HepG2 (cell line): ENCODE measurements around the gene MYO18B. TPM values are rescaled to one million over a fixed set of nuclear protein-coding genes. Genes with fewer than 3 reads are reported as not detected.

ENCODE experiments used
- ATAC-seq: fragments of 200-7000 bp; cut with Tn5 transposase; 3 replicates; pipeline ENCODE4 v1.9.1; 2020; ENCODE audit warnings: mild to moderate bottlenecking, moderate library complexity
- BruUV-seq: library from RNA; stranded (reverse); fragments of 400-500 nt; replicated peaks from 2 replicates; lab custom pipeline; 2021; lab: Mats Ljungman, UMichigan
- CTCF ChIA-PET: fragments of 300-600 bp; formaldehyde crosslinking; extraction: SDS; loops from one replicate; lab custom pipeline; 2021; ENCODE audit warnings: low total read pairs, inconsistent platforms, low intra/inter-chr PET ratio; lab: Yijun Ruan, JAX
- POLR2A ChIA-PET: fragments of 350-600 bp; sonication (Branson Sonifier 250); formaldehyde crosslinking; loops from one replicate; lab custom pipeline; 2020; ENCODE audit warnings: antibody characterized with exemption, inconsistent platforms; lab: Yijun Ruan, JAX
- DNase-seq: peaks from one replicate; pipeline ENCODE4 v3.0.0-alpha.2; 2015; ENCODE audit warnings: low spot score
- FAIRE-seq: peaks from 3 replicates; lab custom pipeline; 2011; peaks lifted over from hg19 to GRCh38; lab: Jason Lieb, UNC
- H2AFZ ChIP-seq: one replicate; pipeline ENCODE4 v1.6.1; 2011; ENCODE audit warnings: low read length, inconsistent platforms
- H3K27ac ChIP-seq: fragments of 300-600 bp; 3 replicates; pipeline ENCODE4 v1.8.0; 2011; ENCODE audit warnings: mixed run types, mild to moderate bottlenecking, mixed read lengths, low read length, inconsistent platforms; ENCODE audit not compliant: insufficient read depth; ENCODE audit errors: extremely low read length
- H3K27me3 ChIP-seq, 2 experiments: fragments of 200-600 bp in 1 of 2; 2 replicates in 1 of 2; 3 replicates in 1 of 2; pipeline versions ENCODE4 v1.6.0 to v1.8.0; 2011; ENCODE audit warnings: low read length in 2 of 2, mild to moderate bottlenecking in 2 of 2, moderate library complexity in 2 of 2, inconsistent platforms in 1 of 2; ENCODE audit not compliant: insufficient read depth in 2 of 2, control insufficient read depth in 1 of 2
- H3K36me3 ChIP-seq, 2 experiments: fragments of 200-600 bp in 1 of 2; replicated peaks in 1 of 2; 2 replicates in 1 of 2; 3 replicates in 1 of 2; pipeline versions ENCODE4 v1.5.1 to v1.8.0; 2011; ENCODE audit warnings: low read length in 2 of 2, inconsistent platforms in 1 of 2; ENCODE audit not compliant: insufficient read depth in 2 of 2, control insufficient read depth in 1 of 2
- H3K4me1 ChIP-seq: 2 replicates; pipeline ENCODE4 v1.5.1; 2012; ENCODE audit warnings: low read length, inconsistent platforms; ENCODE audit not compliant: insufficient read depth
- H3K4me2 ChIP-seq: 2 replicates; pipeline ENCODE4 v1.6.0; 2011; ENCODE audit warnings: low read depth, low read length, inconsistent platforms
- H3K4me3 ChIP-seq, 3 experiments: fragments of 200-600 bp in 1 of 3; sonication (generic), shearing (Covaris generic) in 1 of 3; replicated peaks in 1 of 3; 2 replicates each; pipeline ENCODE4 v1.5.1; 2011 to 2016; ENCODE audit warnings: low read length in 3 of 3, inconsistent platforms in 2 of 3, low read depth in 2 of 3, mild to moderate bottlenecking in 2 of 3, control low read depth in 1 of 3, mixed read lengths in 1 of 3; ENCODE audit not compliant: insufficient read depth in 1 of 3
- H3K79me2 ChIP-seq: one replicate; pipeline ENCODE4 v1.6.1; 2011; ENCODE audit warnings: low read length, inconsistent platforms; ENCODE audit not compliant: insufficient read depth
- H3K9ac ChIP-seq: 2 replicates; pipeline ENCODE4 v1.6.0; 2011; ENCODE audit warnings: mild to moderate bottlenecking, low read depth, low read length, inconsistent platforms; ENCODE audit not compliant: insufficient read depth
- H3K9me3 ChIP-seq: 2 replicates; pipeline ENCODE4 v1.5.1; 2012; ENCODE audit warnings: mild to moderate bottlenecking, low read length
- H4K20me1 ChIP-seq: 2 replicates; pipeline ENCODE4 v1.6.0; 2011; ENCODE audit warnings: inconsistent platforms, mild to moderate bottlenecking, low read length, moderate library complexity; ENCODE audit not compliant: insufficient read depth
- ARID4A ChIP-seq: sonication (generic); formaldehyde crosslinking; IDR thresholded peaks from 2 replicates; pipeline ENCODE4 v1.5.0; 2020; ENCODE audit warnings: mild to moderate bottlenecking, missing genetic modification reagents, borderline replicate concordance
- ATF5 ChIP-seq: sonication (generic); formaldehyde crosslinking; IDR thresholded peaks from 2 replicates; pipeline ENCODE4 v1.4.0; 2020; ENCODE audit warnings: mild to moderate bottlenecking, low read depth, missing genetic modification reagents
- CAMTA2 ChIP-seq: sonication (generic); formaldehyde crosslinking; IDR thresholded peaks from 2 replicates; pipeline ENCODE4 v1.4.0; 2020; ENCODE audit warnings: mild to moderate bottlenecking, missing genetic modification reagents, borderline replicate concordance
- FOXC1 ChIP-seq: sonication (generic); formaldehyde crosslinking; IDR thresholded peaks from 2 replicates; pipeline ENCODE4 v1.8.0; 2022; ENCODE audit warnings: mild to moderate bottlenecking, missing genetic modification reagents, borderline replicate concordance
- FOXO1 ChIP-seq: sonication (generic); formaldehyde crosslinking; IDR thresholded peaks from 2 replicates; pipeline ENCODE4 v1.4.0; 2020; ENCODE audit warnings: missing genetic modification reagents
- HMG20A ChIP-seq: IDR thresholded peaks from 2 replicates; pipeline ENCODE4 v1.6.1; 2016; ENCODE audit warnings: borderline replicate concordance
- HNRNPLL ChIP-seq: fragments of 200-400 bp; formaldehyde crosslinking; IDR thresholded peaks from 2 replicates; pipeline ENCODE4 v1.6.1; 2017; ENCODE audit warnings: mild to moderate bottlenecking, low read depth, low read length; ENCODE audit not compliant: poor library complexity, severe bottlenecking
- MTERF4 ChIP-seq: sonication (generic); formaldehyde crosslinking; IDR thresholded peaks from 2 replicates; pipeline ENCODE4 v1.8.0; 2023; ENCODE audit warnings: mild to moderate bottlenecking, missing genetic modification reagents
- NCOA2 ChIP-seq: sonication (generic); formaldehyde crosslinking; IDR thresholded peaks from 2 replicates; pipeline ENCODE4 v1.8.0; 2022; ENCODE audit warnings: inconsistent platforms
- NR2C2 ChIP-seq: sonication (generic); formaldehyde crosslinking; IDR thresholded peaks from 2 replicates; pipeline ENCODE4 v1.4.0; 2020; ENCODE audit warnings: missing genetic modification reagents, mild to moderate bottlenecking, moderate library complexity, borderline replicate concordance
- PHF8 ChIP-seq: sonication (generic); formaldehyde crosslinking; IDR thresholded peaks from 2 replicates; pipeline ENCODE4 v1.5.0; 2020; ENCODE audit warnings: missing genetic modification reagents
- POLR2AphosphoS2 ChIP-seq: IDR thresholded peaks from 2 replicates; pipeline ENCODE4 v1.6.1; 2011; ENCODE audit warnings: low read depth, low read length, improper control_type of control experiment
- ZNF251 ChIP-seq: sonication (generic); formaldehyde crosslinking; IDR thresholded peaks from 2 replicates; pipeline ENCODE4 v1.9.0; 2021; ENCODE audit warnings: mild to moderate bottlenecking, missing genetic modification reagents
- ZNF607 ChIP-seq: sonication (generic); formaldehyde crosslinking; IDR thresholded peaks from 2 replicates; pipeline ENCODE4 v1.5.1; 2020; ENCODE audit warnings: missing genetic modification reagents, mild to moderate bottlenecking, borderline replicate concordance
- ZNF879 ChIP-seq: sonication (generic); formaldehyde crosslinking; IDR thresholded peaks from 2 replicates; pipeline ENCODE4 v1.8.1; 2023; ENCODE audit warnings: missing genetic modification reagents
- ZSCAN5A ChIP-seq: sonication (generic); formaldehyde crosslinking; IDR thresholded peaks from 2 replicates; pipeline ENCODE4 v1.8.0; 2022; ENCODE audit warnings: mild to moderate bottlenecking, missing genetic modification reagents, borderline replicate concordance
- WGBS: methylation state at CpG from one replicate; pipeline ENCODE4 v1.1.6; 2017; ENCODE audit warnings: low lambda C conversion rate; 5-methylcytosine and 5-hydroxymethylcytosine counted together
- in situ Hi-C: cut with HindIII; loops from 2 replicates; pipeline ENCODE4 v1.10.0; 2017; ENCODE audit warnings: low pct_unique_long_range_greater_than_20kb; ENCODE audit not compliant: extremely low pct_ligation_motif_present
- intact Hi-C: fragments of 100-400 bp; cut with micrococcal nuclease; formaldehyde crosslinking; loops from one replicate; pipeline ENCODE4 v1.10.0; 2022; ENCODE audit not compliant: unreplicated experiment
- polyA plus RNA-seq, 8 experiments: library from polyadenylated mRNA; depleted of rRNA in 3 of 8; stranded (reverse) in 7 of 8; unstranded in 1 of 8; fragments of >200 nt; fragmentation: Illumina TruSeq in 4 of 8; extraction: Trizol in 4 of 8; gene quantifications; 2 replicates each; pipeline versions ENCODE4 v1.2.1 to v1.2.3, GENCODE V29; 2011 to 2016; ENCODE audit warnings: low read depth in 4 of 8, missing spikeins in 1 of 8, mixed read lengths in 1 of 8; ENCODE audit not compliant: insufficient read depth in 1 of 8
- total RNA-seq, 5 experiments: library from RNA; depleted of rRNA; stranded (reverse); fragments of >200 nt; fragmentation: Illumina TruSeq; extraction: Trizol; gene quantifications; 2 replicates each; pipeline ENCODE4 v1.2.3, GENCODE V29; 2016; ENCODE audit warnings: low read depth in 1 of 5

MYO18B gene
- total and polyA plus RNA-seq, 2 of the 13 experiments (the other 11 are each of a cell fraction or from before 2014, with no cell fraction given): 0.01 TPM; not detected in 1

- H4K20me1 ChIP-seq: no peaks in the 10 kb centered on the region
- ChIA-PET POLR2A (no interaction called here), CTCF (no interaction called here)
- no peak for FAIRE-seq
- no peaks in the 10 kb centered on the region for H3K9me3 ChIP-seq
- H3K4me2 ChIP-seq: no peak overlapping the region
- no peaks in the 10 kb centered on the region for H3K79me2 ChIP-seq
- 23% methylated on average over 11 of the region's 15 CpGs for WGBS
- H3K27ac ChIP-seq: no peak overlapping the region
- intact Hi-C loops: no loop called here
- in situ Hi-C loops: no loop called here
- no peak overlapping the region for H3K9ac ChIP-seq
- H3K36me3 ChIP-seq: no peaks in the 10 kb centered on the region
- no peak for DNase-seq
- no peaks in the 10 kb centered on the region for H3K4me1 ChIP-seq
- no TSS peak for BruUV-seq
- peaks cover 0 to 12% of the 10 kb centered on the region in 2 experiments; a peak in 2 of 5 replicates for H3K27me3 ChIP-seq
- ATAC-seq: no peak
- no peak overlapping the region for H3K4me3 ChIP-seq
- H2AFZ ChIP-seq: no peak overlapping the region
- TF ChIP-seq PHF8 (CRISPR knock-in tag) (no peak), ZNF879 (no peak), POLR2AphosphoS2 (no peak), CAMTA2 (CRISPR knock-in tag) (no peak), HNRNPLL (no peak), ZNF251 (CRISPR knock-in tag) (no peak), MTERF4 (CRISPR knock-in tag) (no peak), HMG20A (CRISPR knock-in tag) (no peak), FOXC1 (CRISPR knock-in tag) (no peak), ATF5 (CRISPR knock-in tag) (no peak), FOXO1 (CRISPR knock-in tag) (no peak), ZNF607 (no peak), ARID4A (CRISPR knock-in tag) (no peak), NCOA2 (CRISPR knock-in tag) (no peak), ZSCAN5A (CRISPR knock-in tag) (no peak), NR2C2 (CRISPR knock-in tag) (no peak)
Measured at GRCh38 chr22:25823276-25823675, 81.3 kb downstream of the MYO18B start.
